Calu3 (cell line): ENCODE results near the gene NKD1. TPM values are rescaled to one million over a fixed set of nuclear protein-coding genes. Genes with fewer than 3 reads are reported as not detected.

Experiments used
- BruUV-seq: library from RNA; stranded (reverse); fragments of 400-500 nt; replicated peaks from 2 replicates; lab custom pipeline; 2021; lab: Mats Ljungman, UMichigan
- CTCF ChIA-PET: fragments of 300-600 bp; sonication (Branson Sonifier 250); formaldehyde crosslinking; loops from one replicate; lab custom pipeline; 2022; ENCODE audit warnings: antibody characterized with exemption; lab: Charles Lee
- DNase-seq: peaks from one replicate; pipeline ENCODE4 v3.0.0; 2022
- H3K27ac Mint-ChIP-seq: one replicate; pipeline ENCODE4 v1.8.0; 2022; ENCODE audit warnings: mixed read lengths; ENCODE audit not compliant: unreplicated experiment
- H3K27me3 Mint-ChIP-seq: one replicate; pipeline ENCODE4 v1.8.0; 2022; ENCODE audit warnings: mixed read lengths; ENCODE audit not compliant: unreplicated experiment
- H3K36me3 Mint-ChIP-seq: one replicate; pipeline ENCODE4 v1.8.0; 2022; ENCODE audit warnings: mild to moderate bottlenecking, moderate library complexity, mixed read lengths; ENCODE audit not compliant: insufficient read depth, unreplicated experiment
- H3K4me1 Mint-ChIP-seq: one replicate; pipeline ENCODE4 v1.8.0; 2022; ENCODE audit warnings: mild to moderate bottlenecking, low read depth, mixed read lengths; ENCODE audit not compliant: unreplicated experiment
- H3K4me3 Mint-ChIP-seq: one replicate; pipeline ENCODE4 v1.8.0; 2022; ENCODE audit warnings: mild to moderate bottlenecking, low read depth, moderate library complexity, mixed read lengths; ENCODE audit not compliant: unreplicated experiment
- H3K9me3 Mint-ChIP-seq: one replicate; pipeline ENCODE4 v1.8.0; 2022; ENCODE audit warnings: low read depth, mixed read lengths; ENCODE audit not compliant: unreplicated experiment
- CTCF ChIP-seq: fragments of 200-600 bp; IDR thresholded peaks from one replicate; pipeline ENCODE4 v1.8.0; 2022; ENCODE audit warnings: antibody characterized with exemption; ENCODE audit not compliant: unreplicated experiment
- intact Hi-C: fragments of 100-400 bp; cut with micrococcal nuclease; formaldehyde crosslinking; loops from one replicate; pipeline ENCODE4 v1.10.0; 2022; ENCODE audit not compliant: unreplicated experiment
- total RNA-seq: library from RNA; stranded (reverse); gene quantifications from 2 replicates; pipeline ENCODE4 v1.2.3, GENCODE V29; 2022

Gene NKD1
- total RNA-seq, 1 experiment from 2014 or later = 0.31 TPM

- H3K27me3 Mint-ChIP-seq = peaks cover 94% of the 10 kb centered on the region
- BruUV-seq = no TSS peak
- H3K9me3 Mint-ChIP-seq = no peaks in the 10 kb centered on the region
- CTCF ChIA-PET = interaction anchor here (1.3 kb wide), 1 partner anchor 263 kb away, joined by 4 read pairs; no protein-coding TSS in a partner anchor
- no peaks in the 10 kb centered on the region for H3K36me3 Mint-ChIP-seq
- intact Hi-C loops = no loop called here
- no peak overlapping the region for H3K27ac Mint-ChIP-seq
- TF ChIP-seq CTCF = no peak
- no peak overlapping the region for H3K4me3 Mint-ChIP-seq
- no peak for DNase-seq
- H3K4me1 Mint-ChIP-seq = no peaks in the 10 kb centered on the region
Observed at GRCh38 chr16:50637716-50638602, 89.8 kb downstream of the NKD1 start.

DNA sequence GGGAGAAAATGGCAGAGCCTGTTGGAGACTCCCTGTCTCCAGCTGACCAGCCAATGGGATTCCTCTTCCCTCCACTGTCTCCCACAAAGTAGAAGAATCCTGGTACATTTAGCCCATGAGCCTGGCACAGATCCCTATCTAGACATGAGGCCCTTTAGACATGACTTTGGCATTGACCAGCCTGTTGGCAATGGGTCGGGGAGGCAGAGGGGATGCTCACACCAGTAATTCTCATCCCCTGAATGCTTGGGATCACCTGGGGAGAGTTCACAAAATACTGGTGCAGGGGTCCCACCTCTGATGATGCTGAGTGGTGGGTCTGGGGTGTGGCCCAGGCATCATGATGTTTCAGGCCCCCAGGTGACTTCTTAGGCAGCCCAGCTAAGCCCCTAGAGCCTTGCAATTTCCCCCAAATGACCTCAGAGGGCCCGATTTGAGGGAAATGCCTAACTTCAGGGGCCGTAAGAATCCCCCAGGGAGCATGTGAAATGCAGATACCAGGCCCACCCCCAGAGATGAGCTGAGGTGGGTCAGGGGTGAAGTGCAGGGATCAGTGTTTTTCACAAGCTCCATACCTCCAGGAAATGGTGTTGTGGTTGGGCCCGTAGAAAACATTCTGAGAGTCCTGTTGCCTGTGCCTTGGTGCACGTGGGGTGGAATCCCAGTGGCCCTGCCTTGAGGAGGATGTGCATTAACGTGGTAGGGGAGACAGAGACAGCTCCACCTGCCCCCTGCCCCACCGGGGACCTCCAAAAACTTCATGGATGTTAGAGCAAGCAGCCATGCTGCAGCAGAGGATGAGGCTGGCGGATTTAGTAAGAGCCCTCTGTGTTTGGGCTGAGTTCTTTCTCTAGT is 90.8 kb downstream of the NKD1 start:
- no peak overlapping the region for H3K27ac Mint-ChIP-seq
- no peak for TF ChIP-seq CTCF
- H3K36me3 Mint-ChIP-seq = no peaks in the 10 kb centered on the region
- CTCF ChIA-PET = interaction anchor here (1.2 kb wide), 1 partner anchor 167 kb away, joined by 4 read pairs; no protein-coding TSS in a partner anchor
- no peaks in the 10 kb centered on the region for H3K4me1 Mint-ChIP-seq
- no peaks in the 10 kb centered on the region for H3K9me3 Mint-ChIP-seq
- BruUV-seq = no TSS peak
- no peak overlapping the region for H3K4me3 Mint-ChIP-seq
- peaks cover 98% of the 10 kb centered on the region for H3K27me3 Mint-ChIP-seq
- no peak for DNase-seq
- intact Hi-C loops = no loop called here

- no peaks in the 10 kb centered on the region for H3K4me1 Mint-ChIP-seq
- intact Hi-C loops = no loop called here
- peaks cover 98% of the 10 kb centered on the region for H3K27me3 Mint-ChIP-seq
- no peak overlapping the region for H3K4me3 Mint-ChIP-seq
- H3K36me3 Mint-ChIP-seq = no peaks in the 10 kb centered on the region
- DNase-seq = no peak
- H3K9me3 Mint-ChIP-seq = no peaks in the 10 kb centered on the region
- CTCF ChIA-PET = interaction anchor here (1.2 kb wide), 1 partner anchor 166 kb away, joined by 4 read pairs; no protein-coding TSS in a partner anchor
- no TSS peak for BruUV-seq
- no peak for TF ChIP-seq CTCF
- H3K27ac Mint-ChIP-seq = no peak overlapping the region
Observed at GRCh38 chr16:50640391-50640790, 92.2 kb downstream of the NKD1 start.
